HG03378 (cell line): ENCODE results near the gene RWDD2A.

Experiments
- ATAC-seq: cut with Tn5 transposase; IDR thresholded peaks from one replicate; pipeline ENCODE4 v1.9.1; 2021; ENCODE audit warnings: mild to moderate bottlenecking, moderate library complexity; ENCODE audit not compliant: unreplicated experiment

RWDD2A gene

DNA sequence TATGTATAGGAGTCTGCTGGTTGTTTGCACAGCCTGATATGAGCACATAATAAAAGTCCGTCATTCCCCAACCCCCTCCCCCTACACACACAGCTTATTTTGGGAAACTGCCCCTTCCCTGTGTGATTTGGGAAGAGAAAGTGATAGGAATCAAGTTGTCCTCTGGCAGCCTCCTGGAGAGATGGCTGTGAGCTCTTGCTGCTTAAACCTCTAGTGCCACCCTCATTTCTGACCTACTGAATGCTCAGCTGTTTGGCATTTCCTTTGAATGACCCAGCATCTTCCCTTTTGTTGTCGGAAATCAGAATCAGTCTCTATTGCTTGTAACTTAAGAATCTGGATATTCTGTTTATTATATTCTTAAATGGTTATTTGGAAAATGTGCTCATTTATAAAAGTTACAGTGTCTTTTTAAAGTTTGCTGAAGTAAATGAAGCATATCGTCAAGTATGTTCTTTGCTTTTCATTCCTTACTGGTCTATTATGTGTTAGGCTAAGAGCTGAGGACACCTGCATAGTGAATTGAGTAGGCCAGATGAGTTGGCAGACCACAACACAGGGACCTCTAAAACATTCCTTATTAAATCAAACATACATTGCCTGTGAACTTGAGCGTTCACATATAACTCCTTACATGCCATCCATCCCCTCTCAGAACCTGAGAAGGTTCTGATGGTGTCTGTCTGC, 5.5 kb downstream of the RWDD2A start:
- ATAC-seq = no peak

DNA sequence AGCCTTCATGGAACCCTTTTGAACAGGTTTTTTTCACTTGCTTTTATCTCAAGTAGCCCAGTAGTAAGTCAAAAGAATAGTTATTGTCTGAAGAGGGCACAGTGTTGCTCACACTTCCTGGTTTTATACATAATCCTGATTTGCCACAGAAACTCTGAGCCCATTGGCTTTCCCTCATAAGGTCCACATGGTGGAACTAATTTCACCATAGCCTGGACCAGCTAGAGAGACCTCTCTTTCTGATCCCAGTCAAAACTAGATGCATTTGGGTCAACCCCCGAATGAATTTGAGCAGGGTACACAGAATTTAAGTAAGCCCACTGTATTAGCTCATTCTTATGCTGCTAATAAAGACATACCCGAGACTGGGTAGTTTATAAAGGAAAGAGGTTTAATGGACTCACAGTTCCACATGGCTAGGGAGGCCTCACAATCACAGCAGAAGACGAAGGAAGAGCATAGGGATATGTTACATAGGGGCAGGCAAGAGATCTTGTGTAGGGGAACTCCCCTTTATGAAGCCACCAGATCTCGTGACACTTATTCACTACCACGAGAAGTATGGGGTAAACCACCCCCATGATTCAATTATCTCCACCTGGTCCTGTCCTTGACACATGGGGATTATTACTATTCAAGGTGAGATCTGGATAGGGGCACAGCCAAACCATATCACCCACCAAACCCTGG, 6.2 kb downstream of the RWDD2A start:
- ATAC-seq = peak; percentile 69

DNA sequence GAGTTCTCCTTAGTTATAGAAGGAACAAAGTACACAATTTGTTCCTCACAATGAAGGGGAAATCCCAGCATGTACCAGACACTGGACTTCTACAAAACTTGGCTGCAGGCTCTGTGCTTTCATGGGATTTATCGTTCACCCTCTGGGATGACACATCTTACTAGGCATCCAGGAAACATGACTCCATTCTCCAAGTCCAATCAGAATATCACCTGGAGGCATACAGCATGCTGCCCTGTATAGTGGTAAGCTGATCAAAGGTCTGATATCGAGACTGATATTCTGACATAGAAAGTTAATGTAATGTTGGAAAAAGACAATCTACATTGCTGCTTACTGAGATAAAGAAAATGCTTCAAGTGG, 6.7 kb downstream of the RWDD2A start:
- ATAC-seq = no peak

DNA sequence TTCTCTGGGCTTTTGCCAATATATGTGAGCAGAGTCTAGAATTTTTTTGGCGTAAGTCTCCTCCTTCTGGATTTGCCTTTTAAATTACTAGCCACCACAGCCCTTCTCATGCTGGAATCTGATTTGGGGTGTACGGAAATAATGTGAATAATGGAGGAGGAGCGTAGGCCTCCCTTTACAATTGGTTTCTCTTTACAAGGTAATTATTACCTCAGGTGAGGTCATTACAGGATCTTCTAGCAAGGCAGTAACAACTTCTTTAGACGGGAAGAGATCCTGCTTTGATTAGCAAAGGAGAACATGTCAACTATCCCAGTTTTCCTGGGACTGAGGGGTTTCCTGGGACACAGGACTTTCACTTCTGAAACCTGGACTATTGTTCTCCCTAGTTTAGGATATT, 8.9 kb downstream of the RWDD2A start:
- ATAC-seq = no peak

DNA sequence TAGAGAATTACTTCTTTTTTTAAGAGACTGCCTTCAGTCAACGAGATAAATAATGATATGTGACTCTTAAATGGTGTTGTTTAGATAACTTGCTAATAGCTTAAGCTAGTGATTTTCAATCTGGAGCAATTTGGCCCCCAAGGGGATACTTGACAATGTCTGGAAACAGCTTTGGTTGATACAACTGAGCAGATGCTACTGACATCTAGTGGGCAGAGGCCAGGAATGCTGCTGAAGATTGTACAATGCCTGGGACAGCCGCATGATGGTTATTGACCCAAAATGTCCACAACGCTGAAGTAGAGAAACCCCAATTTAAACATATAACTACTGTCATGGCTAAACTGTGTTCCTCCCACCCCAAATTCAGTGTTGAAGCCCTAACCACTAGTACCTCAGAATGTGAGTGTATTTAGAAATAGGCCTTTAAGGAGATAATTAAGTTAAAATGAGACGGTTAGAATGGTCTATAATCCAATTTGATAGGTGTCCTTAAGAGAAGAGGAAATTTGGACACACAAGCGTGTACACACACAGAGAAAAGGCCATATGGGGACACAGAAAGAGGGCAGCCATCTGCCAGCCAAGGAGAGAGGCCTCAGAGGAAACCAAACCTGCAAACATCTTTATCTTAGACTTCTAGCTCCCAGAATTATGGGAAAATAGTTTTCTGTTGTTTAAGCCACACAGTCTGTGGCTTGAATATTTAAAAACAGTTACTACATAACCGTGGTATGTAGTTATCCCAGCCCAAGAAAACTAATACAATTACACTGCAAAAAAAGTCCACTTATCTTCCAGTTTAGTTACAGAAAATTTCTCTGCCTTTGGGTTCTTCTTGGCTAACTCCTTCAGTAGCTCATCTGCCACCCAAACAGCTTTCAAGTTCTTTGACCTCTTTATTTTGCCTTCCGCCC, 22.2 kb downstream of the RWDD2A start:
- ATAC-seq = peak; percentile 100

DNA sequence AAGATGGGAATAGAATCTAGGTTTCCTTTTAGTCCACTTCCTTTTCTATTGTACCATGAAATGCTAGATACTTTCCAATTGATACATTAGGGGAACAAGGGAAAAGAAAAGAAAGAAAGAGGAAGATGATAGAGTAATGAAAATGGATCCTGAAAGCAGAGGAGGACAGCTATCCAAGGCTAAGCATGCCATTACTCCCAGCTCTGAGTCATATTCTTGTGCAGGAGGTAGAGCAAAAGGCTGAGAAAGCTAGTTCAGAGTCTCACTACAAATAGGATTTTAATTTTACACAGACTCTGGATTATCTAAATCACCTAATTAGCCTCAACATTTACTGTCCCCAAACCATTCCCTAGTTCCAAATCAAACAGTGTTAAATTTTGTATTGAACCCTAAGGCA, 23.6 kb downstream of the RWDD2A start:
- no peak for ATAC-seq

DNA sequence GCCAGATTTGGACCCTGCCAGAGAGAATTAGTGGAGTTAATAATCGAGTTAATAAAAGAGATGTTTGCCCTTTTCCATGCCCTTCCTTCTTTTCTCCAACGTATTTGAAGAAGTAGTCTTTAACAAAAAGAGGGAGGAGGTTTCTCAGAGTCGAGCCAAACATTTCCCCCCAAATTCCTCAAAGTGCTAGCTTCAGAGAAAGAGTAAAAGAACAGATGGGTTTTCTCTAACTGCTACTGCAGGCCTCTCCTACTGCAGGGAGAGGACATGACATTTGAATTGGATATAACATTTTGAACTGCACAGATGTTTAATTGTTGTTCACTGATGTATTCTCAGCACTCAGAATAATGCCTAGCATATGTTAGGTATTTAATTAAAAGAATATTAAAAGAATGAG, 25.5 kb downstream of the RWDD2A start:
- ATAC-seq = no peak

DNA sequence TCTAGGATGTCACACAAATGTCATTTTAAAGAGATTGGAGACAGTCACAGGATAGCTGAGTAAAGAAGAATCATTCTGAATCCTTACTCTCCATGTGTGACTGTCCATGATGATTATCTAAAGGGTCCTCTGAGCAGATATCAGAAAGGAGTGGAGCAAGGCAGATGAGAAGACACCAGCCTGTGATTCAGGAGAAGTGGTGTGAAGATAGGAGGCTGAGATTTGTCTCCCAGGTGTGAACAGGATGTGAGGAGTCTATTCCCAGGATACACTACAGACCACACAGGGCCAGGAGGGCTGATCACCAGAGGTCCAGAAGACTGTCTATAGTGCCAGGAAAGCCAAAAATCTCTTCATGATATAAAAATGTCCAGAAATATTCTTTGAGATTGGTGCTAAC, 27.0 kb downstream of the RWDD2A start:
- no peak for ATAC-seq

DNA sequence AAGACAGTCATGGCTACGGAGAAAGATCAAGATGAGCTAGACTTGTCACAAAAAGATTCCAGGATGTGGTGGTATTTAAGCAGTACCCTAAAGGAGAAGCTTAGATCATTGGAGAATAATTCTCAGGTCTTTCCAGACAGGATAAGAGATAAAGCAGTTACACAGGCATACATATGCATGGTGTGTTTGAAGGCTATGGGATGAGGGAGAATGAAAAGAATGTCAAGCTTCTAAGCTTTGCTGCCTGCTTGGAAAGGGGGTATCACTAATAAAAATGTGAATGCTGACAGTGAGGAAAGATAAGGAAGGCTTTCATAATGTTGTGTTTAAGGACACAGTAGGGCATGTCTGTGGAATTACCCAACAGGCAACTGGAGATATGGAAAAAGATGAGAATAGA, 28.1 kb downstream of the RWDD2A start:
- ATAC-seq = no peak

DNA sequence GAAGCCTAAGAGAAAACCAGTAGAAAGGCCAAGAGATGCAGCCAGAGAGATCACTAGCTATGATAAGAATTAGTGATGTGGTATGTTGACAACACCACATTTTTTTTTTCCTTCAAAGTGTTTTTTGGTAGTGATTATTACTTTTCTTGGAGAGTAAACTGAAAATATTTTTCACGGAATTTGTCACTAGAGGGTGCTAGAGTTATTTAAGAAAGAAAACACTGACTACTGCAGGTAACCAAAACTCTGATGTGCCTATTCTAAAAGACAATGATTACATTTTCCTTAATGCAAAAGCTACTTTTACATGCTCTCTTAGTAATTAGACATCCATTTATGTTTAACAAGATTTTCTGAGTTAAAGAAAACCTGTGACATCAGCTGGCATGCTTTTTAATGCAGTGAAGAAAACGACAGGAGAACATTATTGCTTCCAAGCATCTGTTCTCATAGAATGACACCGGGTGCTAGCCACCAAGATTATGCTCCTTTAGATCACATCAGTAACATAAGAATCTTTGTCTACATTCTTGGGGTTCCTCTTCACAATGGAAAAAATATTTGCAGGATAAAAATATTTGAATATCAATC, 28.8 kb downstream of the RWDD2A start:
- ATAC-seq = peak; percentile 48

DNA sequence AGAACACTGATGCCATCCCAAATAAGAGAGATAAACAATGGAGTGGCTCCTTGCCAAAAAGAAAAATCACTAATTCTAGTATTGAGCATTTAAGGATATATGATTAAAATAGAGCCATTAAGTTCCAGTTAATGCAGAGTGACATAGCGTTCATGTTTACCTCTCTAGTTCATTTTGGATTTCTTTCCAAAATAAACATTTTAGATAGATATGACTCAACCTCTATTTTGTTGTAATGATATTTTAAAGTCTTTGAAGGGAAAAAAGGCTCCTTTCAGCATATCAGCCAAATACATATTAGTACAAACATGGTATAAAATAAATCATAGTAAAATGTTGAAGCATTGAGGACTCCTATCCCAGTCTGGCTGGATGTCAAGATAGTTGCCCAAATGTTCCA, 33.4 kb downstream of the RWDD2A start:
- ATAC-seq = no peak

DNA sequence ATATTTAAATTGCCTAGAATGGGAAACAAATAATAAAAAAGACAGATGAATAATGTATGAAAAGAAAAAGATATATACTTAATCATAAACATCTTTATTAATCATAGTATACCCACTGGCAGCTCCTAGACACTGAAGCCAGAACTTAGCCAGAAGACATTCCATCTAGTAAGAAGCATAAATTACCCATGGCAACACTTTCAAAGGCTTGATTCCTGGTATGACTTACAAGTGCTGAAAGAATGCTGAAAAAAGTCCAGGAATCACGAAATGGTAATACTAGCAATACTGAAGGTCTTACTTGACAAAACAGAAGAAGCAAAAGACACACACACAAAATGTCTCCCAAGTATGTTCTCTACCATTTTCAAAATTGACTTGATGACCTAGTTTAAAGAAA, 38.0 kb downstream of the RWDD2A start:
- no peak for ATAC-seq

DNA sequence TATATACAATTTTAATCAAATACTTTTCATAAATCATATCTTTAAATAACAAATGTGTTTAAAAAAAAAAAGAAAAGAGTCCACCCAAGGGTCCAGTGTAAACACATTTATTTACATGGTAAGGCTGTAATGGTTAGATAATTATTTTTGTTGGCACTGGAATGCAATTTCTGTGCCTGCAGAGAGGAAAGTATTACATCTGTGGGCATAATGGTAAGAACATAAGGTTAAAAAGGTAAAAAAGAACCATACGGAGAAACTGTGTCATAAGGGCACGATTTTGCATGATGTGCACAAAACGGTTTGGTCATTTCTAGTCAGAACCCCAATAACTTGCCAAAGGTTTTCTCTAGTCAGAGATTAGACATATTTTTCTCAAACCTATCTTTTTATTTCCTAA, 54.3 kb downstream of the RWDD2A start:
- no peak for ATAC-seq
